AG08396 (cell line): Measurements from ENCODE around the gene TUBA3D.
"Not testable (repeated sequence)": the region's sequence is repeated elsewhere in the genome, so short reads cannot be mapped to it uniquely, and the experiment has no call there.

Source experiments
- DNase-seq: peaks from one replicate; pipeline ENCODE4 v3.0.0; 2012; ENCODE audit warnings: low spot score, mixed read lengths

Gene TUBA3D

DNA sequence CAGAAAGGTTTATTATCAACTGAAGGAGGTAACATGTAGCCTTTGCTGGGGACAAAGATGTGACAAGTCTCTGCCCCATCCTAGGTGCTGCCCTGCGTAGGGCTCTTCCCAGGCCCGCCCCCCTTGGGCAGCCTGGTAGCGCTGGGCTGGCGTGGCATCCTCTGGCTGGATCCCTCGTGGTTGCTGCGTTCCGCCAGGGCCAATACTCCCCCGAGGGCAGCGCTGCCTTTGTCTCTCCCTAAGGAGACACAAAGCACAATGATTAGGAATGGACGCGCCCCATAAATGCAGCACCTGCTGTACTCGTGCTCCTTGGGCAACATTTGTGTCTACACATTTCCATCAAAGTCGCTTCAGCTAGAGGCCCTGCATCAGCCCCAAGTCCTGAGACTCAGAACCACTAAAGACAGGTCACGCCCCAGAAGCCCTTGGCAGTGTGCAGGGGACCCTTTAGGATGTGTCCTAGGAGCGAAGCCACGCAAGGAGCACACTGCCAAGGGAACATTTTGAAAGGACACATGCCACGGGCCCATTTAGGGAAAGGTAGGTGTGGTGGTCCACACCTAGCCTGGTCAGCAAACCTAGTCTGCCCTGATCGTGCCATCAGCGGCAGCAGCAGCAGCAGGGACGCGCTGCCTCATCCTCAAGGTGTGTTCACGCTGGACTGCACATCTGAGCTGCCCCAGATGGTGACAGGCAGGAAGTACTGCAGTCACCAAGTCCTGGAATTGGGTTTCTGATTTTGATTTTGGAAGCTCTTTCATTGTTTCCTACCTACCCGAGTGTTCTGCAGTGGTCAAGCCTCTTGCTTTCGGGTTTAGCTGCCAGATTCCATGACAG lies 8.3 kb downstream of the TUBA3D start:
- DNase-seq = not testable (repeated sequence)

- not testable (repeated sequence) for DNase-seq
Observed at GRCh38 chr2:131484906-131485460, 9.1 kb downstream of the TUBA3D start.

GRCh38 chr2:131486201-131486902 lies 10.4 kb downstream of the TUBA3D start:
- not testable (repeated sequence) for DNase-seq

DNA sequence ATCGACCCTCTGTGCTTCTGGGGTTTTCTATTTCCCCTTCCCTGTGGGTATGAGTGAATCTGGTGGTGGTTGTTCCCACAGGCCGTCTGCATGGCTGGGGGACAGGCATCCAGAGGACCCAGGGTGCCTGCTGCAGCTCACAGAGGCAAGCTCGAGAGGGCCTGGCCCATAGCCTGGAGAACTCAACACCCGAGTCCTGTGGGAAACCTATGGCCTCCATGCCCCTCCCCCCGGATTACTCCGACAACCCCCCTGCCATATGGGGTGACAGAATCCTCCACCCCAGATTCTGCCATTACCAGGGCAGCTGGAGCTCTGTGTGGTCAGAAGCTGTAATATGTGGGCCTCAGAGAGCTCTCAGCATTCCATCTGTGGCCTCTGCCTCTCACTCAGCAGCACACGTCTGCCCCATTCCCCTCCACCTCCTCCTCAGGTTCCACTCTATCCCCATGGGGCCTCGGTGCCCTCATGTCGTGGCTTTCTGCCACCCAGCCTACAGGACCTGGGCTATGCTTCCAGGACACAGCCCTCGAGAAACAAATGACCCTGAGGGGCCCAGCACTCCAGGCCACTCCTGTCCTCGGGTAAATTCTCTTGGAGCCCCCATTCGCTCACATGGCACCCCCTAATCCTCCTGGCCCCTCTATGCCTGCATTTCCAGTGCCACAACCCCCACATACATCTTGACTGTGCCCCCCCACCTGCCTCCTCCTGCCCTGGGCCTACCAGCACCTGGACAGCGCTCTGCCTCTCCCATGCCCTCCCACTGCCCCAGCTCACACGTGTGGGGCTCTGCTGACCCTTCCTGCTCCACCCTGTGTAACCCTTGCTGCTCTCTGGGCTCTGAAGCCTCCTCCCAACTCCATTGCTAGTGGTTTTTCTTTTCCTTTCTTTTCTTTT lies 12.6 kb downstream of the TUBA3D start:
- no peak for DNase-seq

GRCh38 chr2:131490616-131491468 lies 14.9 kb downstream of the TUBA3D start:
- not testable (repeated sequence) for DNase-seq

- not testable (repeated sequence) for DNase-seq
Observed at GRCh38 chr2:131491469-131491836, 15.5 kb downstream of the TUBA3D start.

- DNase-seq = peak; percentile 33
Observed at GRCh38 chr2:131492015-131492417, 16.1 kb downstream of the TUBA3D start, which contains the start of gene MZT2A. Gene MZT2A (minus strand): TSS chr2:131492397. CDS start chr2:131492376, 21 bp downstream.

DNA sequence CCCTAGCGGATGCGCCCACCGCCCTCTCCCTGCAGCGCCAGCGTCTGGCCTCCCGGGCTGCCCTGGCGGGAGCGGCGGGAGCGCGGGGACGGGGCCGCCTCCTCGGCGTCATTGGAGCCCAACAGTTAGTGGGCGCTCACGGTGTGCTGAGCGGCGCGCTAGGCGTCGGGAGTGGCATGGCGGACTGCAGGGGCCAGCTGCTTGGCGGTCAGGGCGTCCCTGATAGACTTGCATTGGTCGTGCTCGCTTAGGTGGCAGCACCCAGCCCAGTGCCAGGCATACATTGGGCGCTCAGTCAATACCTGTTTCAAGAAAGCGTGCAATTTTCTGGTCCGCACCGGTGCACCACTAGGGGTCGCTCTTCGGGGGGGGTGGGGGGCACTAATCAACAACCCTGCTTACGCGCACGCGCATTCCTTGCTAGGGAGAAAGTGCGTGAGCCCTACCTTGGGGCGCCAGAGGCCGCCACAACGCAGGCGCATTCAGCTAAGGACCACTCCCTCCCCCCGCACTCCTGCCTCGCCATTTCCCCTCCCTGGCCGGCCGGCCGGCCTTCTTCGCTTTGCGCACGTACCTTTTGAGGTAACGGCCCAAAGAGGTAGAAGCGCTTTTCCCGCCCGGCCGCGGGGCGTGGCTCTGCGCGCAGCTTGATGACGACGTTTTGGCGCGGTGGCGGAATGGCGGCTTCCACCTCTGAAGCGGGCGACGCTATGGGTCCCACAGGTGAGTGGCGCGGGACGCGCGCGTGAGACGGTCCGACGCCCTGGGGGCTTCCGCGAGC lies 16.7 kb downstream of the TUBA3D start:
- peak; percentile 100 for DNase-seq

DNA sequence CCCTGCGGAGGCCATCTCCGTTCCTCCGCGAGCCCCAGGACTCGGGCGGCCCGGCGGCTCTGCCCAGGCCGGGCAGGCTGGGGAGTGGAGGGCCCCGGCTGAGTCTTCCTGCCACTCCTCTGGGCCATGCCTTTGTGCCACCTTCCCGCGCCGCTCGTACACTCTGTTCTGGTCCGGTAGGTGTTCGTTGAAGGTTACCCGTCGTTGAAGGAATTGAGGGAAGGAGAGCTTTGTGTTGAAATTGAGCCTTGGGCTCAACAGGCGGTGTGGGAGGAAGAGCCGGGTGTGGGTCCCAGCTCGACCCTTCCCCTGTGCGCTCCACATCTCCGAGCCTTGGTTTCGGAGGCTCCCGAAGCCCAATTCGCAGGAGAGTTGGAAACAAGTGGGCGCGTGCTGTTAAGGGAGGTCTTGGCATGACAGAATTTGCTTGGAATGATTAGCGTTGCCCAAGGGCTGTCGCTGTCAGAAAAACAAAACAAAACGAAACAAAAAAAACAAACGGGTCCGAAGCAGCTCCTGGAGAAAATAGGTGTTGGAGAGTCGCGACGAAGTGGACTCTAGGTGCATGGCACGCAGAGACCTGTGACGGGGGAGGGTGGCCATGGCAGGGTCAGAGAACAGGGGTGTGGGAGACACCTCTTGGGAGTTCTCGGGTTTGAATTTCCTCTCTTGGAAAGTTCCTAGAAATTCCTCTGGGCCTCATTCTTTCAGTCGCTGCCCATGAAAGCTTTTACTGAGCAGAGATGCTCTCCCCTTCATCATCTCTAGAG lies 17.5 kb downstream of the TUBA3D start:
- no peak for DNase-seq

DNA sequence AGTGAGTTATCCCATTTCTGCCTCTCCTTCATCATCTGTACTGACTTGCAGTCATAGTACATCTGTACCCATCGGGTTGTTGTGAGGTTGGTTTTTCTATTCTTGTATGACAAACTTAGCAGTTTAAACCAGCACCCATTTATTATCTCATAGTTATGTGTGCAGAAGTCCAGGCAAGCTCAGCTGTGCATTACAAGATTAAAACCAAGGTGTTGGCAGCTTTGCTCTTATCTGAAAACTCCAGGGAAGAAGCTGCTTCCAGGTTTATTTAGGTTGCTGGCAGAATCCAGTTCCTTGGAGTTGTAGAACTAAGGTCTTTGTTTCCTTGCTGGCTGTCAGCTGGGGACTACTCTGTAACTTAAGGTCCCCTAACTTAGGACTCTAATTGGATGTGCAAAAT lies 19.6 kb downstream of the TUBA3D start:
- DNase-seq = not testable (repeated sequence)

DNA sequence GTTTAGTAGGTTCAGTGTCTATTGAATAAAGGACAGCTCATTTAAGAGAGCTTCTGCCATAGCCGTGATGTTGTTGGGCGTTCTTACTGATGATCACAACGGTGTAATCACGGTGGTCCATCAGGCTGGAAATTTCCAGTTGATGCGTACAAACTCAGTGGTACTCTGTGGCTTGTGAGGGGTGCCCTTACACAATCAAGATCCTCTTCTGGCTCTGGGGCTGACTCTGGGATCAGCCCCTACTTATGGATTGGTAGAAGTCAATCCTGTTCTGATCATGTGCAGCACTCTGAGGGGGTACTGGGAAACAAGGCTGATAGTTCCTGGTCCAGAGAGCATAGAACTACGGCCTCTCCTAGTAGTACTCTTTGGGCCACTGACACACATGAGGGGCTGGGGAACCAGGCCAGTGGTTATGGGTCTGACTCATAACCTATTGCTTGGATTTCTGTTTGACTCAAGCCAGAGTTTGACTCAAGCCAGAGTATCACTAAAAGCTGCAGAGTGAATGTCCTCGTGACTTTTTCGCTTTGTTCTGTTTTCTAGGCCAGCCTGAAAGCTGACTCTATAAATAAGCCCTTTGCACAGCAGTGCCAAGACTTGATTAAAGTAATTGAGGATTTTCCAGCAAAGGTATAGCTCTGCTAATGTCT lies 22.5 kb downstream of the TUBA3D start:
- peak; percentile 43 for DNase-seq

GRCh38 chr2:131503587-131503986 lies 27.7 kb downstream of the TUBA3D start:
- not testable (repeated sequence) for DNase-seq

DNA sequence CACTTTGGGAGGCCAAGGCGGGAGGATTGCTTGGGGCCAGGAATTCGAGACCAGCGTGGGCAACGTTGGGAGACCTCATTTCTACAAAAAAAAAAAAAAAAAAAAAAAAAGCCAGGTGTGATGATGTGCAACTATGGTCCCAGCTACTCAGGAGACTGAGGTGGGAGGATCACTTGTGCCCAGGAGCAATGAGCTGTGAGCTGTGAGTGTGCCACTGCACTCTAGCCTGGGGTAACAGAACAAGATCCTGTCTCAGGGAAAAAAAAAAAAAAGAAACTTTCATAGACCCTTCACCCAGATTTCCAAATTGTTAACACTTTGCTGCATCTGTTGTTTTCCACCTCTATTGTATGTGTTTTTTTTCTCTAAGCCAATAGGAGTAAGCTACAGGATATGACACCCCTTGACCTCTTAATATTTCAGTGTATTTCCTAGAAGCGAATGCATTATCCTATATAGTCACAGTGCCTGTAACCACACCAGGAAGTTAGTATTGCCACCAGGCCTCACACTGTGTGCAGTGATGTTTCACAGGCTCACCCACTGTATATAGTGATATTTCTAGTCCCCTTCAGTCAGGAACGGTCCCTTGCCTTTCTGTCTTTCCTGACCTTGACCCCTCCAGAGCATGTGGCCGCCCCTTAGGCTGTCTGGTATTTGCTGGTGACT lies 28.3 kb downstream of the TUBA3D start:
- DNase-seq = not testable (repeated sequence)

GRCh38 chr2:131509615-131510014 lies 33.7 kb downstream of the TUBA3D start:
- no peak for DNase-seq

DNA sequence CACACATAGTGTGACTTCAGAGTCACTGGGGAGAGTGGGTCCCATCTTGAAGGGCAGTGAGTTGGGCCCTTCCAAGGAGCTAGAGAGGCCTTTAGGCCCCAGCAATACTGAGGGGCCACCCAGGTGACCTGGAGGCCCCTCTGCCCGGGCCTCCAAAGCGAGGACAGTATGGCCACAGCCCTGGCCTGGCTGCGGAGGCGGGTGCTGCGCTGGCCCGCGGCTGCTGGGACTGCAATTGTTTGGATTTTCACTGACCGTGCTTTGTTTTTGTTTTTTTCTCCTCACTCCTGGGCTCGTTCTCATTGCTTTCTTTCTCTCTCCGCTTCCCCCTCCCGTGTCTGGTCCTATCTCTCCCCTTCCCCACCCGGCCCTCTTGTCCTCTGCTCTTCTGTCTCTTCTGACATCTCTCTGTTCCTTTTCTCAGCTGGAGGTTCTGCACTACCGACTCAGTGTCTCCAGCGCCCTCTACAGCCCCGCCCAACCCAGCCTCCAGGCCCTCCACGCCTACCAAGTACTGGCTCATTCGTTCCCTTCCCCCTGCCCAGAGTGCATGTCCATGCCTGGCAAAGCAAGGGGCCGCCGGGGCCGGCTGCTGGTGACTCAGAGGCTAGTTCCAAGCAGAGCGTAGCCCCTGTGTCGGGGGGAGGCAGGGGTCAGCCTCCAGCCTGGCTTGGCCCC lies 35.5 kb downstream of the TUBA3D start:
- DNase-seq = not testable (repeated sequence)

DNA sequence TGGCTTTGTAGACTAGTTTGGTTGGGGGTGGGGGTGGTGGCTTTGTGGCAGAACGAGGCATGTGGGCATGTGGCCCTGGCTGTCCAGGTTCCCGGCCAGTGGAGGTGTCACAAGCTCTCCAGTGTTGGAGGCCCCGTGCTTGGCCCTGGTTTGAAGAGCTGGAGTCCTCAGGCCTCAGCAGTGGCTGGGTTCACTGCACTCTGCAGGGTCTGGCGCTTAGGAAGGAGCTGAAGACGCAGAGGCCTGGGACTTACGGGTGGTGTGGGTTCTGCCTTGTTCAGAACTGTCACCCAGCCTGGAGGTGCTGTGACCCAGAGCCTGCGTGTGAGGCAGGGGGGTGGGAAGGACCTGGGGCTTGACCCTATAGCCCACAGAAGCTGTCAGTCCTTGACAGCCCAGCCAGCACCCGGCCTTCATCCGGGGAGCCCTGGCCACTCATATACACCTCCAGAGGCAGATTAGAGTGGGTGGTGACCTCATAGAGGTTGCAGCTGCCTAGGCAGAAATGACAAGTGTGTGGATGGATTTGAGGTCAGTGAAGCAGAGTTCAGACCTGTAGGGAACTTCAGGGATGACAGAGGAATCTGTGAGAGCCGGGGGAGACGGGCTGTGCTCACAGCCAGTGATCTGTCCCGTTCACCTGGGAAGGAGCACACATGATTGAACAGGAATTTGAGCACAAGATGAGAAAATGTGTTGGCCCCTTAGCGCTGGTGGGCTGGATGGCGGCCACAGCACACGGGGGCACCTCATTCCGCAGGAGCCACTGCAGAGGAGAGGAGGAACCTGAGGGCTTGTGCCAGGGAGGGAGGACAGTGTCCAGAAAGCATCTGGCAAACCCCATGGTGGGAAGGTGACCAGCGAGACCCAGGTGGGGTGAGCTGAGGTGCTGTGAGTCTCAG lies 36.3 kb downstream of the TUBA3D start:
- DNase-seq = not testable (repeated sequence)
